ENCODE data around the gene PTPRK.
"Not testable (repeated sequence)": the region's sequence is repeated elsewhere in the genome, so short reads cannot be mapped to it uniquely, and the experiment has no call there.

Gene PTPRK

DNA sequence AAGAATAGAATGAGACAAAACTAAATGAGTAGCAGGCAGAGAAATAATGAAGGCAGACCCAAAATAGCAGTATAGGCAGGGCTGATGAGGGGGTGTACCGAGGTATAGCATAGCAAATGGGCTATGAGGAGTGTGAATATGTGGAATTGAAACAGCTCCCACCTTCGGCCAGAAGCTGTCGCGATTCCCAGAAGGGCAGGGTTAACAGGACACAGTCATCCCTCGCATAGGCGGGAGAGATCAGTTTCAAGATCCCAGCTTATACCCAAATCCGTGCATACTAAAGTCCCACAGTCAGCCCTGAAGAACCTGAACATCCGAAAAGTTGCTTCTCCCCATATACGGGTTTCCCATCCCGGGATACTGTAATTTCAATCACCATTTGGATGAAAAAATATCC lies 82.7 kb downstream of the PTPRK start:
- no peak for DNase-seq

DNA sequence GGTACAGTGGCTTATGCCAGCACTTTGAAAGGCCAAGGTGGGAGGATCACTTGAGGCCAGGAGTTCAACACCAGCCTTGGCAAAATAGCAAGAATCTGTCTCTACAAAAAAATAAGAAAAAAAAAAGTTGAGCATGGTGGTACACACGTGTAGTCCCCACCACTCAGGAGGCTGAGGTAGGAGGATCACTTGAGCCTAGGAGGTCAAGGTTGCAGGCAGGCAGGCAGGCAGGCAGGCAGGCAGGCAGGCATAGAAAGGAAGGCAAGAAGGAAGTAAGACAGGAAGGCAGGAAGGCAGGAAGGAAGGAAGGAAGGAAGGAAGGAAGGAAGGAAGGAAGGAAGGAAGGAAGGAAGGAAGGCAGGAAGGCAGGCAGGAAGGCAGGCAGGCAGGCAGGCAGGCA lies 85.6 kb downstream of the PTPRK start:
- not testable (repeated sequence) for DNase-seq

DNA sequence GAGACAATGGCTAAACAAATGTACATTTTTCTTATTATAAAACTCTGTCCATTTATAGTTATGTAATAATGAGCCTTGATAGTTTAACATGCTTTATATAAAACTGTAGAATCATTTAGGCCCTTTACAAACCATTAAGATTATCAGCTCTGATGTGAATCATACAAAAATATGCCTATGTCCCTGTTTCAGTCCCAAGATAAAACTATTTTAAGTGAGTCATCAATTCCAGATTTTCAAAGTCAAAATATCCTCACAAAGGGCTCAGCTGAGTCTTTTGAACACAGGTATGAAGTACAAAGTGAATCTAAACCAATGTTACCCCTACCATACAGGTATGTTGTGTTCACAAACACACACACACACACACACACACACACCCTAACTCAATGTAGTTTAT lies 88.0 kb downstream of the PTPRK start:
- DNase-seq = no peak

DNA sequence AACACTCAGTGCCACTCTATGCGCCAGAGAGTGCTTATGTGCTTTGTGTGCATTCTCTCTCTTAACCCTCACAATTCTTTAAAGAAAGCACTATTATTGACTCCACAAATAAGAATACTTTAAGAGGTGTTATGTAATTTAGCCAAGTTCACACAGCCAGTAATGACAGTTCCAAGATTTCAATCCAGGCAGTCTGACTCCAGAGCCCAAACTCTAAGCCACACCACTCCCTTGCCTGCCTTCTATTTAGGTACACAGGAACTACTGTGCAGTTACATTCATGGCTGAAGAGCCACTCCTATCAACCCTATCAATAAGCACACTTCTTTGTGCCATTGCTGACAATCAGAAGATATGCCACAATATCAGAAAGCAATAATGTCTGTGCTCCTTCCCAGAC lies 93.3 kb downstream of the PTPRK start:
- no peak for DNase-seq

DNA sequence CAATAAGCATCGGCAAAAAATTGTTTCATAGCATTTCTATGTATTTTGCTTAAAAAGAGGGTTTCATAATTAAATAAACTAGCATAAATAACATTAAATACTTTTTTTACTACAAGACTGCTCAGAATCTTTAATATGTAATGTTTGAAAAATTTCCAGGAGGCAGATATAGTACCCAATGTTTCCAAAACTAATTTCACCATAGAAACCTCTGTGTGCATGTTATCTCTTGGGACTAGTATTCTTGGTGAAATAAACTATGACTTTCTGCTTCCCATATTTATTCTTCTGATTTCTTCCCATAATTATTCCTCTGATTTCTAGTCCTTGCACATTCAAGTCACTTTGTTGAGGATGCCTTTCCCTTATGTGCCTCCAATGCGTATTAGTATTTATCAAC lies 94.5 kb downstream of the PTPRK start:
- DNase-seq = no peak

DNA sequence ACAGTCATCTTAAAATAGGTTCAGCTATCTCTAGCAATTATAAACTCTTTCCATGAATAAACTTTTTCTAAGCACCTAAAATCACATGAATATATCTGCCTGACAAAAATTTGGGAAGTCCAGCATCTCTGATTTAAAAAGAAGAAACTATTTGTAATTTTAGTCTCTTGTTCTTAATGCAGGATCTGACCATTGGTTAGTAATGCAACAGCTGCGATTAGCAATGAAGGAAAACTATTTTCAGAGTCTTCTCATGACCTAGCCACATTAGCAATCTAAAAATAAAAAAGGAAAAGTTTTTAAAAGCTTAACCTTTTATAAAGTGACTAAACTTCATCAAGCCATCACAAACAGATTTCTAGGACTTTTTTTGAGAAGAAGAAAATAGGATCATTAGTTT lies 97.5 kb downstream of the PTPRK start:
- no peak for DNase-seq

DNA sequence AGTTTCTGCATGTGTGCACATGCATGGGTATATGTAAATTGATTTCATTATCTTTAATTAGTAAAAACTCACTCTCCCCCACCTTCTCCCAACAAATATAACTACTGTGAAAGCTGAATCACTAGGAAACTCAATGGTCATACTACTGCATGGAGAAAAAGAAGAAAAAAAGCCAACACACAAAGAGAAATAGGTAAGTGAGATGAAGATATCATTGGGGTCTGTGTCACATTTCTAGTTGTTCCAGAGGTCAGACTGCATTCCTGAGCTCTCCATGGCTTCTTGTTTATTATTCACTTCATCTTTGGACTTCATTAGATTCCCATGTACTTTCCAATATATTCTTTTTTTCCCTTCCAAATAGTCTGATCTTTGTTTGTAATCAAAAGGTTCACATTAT lies 98.2 kb downstream of the PTPRK start:
- DNase-seq = no peak

DNA sequence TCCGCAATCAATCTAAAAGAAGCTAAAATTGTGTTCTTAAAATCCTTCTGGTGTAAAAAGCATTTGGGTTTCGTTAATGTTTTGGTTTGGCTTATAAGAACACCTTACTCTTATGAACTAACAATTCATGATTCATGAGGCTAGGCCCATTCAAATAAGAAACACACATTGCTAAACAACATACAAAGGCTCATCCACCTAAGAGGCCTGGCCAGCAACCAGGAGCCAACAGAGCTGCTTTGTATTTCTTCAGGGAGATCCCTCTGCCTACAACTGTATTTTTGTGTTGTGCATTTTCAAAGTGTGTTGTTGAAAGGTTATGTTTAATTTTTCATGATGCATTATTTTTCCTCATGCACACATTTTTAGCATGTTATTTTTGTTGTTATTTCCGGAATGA lies 98.6 kb downstream of the PTPRK start:
- no peak for DNase-seq

DNA sequence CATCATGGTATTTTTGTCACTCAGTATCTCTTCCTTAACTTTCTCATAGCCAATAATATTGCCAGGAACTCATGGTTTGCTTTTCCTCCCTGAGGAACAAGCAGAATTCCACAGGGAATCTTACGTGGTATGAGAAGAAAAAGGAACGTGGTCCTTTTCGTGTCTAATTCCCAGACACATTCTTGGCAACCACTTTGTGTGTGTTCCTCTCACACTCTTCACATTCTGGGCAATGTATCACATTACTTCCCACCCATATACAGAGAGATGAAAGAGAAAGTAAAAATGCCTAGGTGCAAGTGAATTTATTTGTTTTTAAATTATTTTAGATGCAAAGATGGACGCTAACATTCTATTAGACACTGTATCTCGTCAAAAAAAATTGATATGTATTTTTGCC lies 102.7 kb downstream of the PTPRK start:
- DNase-seq = no peak

DNA sequence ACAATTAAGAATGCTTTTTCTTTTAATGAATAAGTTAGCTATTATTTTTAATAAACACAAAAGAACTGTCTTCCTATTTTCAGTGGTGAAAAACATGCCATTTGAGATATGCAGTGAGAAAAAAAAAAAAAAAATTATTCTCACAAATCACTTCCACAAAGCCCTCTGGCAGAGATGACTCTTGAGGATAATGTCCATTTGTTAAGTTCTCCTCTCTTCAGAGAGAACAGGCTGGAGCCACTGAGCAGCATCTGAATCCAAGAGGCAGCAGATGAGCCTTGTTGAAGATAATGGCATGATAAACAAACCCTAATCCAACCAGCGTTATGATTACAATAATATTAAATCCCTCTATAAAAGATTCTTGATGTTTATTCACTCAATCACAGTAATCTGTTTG lies 105.0 kb downstream of the PTPRK start:
- no peak for DNase-seq

DNA sequence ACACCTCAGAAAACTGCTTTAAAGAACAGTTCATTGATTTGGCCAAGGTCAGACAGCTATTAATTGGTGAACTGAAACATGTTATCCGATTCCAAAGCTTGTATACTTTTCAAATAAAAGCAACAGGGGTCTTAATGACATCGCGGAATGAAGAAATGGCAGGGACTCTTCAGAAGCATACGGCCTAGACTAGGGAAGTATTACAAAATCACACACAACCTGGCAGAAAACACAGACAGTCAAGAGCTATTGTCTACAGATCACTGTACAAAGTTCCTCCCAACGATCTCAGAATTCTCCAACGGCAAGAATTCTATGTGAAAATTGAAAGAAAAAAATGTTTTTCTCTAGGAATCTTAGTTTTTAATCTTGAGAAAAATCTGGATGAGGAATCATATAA lies 105.5 kb downstream of the PTPRK start:
- DNase-seq = no peak

DNA sequence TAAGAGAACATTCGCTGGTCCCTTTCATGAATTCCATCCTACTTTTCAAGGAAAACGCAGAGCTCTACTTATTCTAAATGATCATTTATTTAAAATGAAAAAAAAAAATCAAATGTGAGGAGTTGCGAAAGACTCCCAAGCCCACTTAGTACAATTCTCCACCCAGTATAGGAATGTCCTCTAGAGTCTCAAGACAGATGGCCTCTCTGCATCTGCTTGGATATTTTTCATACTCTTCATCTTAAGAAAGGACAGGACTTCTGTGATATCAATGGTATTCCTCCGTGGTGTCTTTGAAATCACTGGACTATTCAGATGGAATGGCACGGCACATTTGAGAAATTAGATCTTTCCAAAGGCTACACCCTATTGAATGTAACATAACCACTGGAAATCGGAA lies 107.1 kb downstream of the PTPRK start:
- no peak for DNase-seq

DNA sequence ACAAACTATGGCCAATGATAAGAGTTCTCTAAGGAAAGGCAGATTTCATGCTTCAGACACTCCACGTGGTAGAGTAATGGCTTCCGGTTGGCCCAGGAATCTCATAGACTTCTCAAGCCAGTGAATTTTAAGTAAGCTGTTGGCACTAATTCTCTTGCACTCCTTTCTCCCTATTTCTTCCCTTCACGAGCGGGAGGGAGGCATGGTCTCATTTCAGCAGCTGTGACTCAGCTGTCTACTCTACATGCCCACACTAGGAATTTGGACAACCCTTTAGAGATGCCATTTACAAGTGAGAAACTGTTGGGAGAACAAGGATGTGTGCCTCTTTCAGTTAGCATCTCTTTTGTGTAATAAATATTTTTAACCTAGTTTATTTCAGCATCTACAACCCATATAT lies 107.7 kb downstream of the PTPRK start:
- DNase-seq = no peak

DNA sequence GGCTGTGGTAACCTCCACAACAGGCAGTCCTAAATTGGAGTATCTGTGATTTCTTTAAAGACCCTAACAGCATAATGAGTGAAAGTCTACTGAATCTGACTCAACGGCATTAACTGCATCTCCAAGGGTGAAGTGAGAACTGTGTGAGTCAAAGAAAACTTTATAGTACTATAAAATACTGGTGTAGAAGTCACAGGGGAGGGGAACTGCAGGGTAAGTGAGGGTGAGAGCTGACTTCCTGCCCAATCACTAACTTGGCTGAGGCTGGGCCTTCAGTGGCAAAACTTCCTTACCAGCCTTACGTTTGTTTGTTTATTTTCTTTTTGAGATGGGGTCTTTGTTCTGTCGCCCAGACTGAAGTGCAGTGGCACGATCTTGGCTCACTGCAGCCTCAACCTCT lies 109.8 kb downstream of the PTPRK start:
- no peak for DNase-seq

DNA sequence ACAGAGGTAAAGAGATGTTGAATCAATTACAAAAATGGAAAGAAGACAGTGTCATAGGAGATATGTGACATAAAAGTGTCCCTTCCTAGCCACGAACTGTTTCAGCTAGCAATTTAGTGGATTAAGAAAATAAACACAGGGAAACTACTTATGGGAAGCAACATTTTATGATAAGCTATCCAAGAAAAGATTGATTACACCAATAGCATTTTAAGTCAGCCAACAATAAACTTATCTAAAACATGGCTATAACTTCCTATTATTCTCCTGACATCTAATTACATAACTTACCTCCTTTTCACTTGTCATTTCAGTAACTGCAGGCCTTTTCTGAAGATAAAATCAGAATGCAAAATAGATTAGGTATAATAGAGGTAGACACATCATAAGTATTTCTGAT lies 111.4 kb downstream of the PTPRK start:
- no peak for DNase-seq

DNA sequence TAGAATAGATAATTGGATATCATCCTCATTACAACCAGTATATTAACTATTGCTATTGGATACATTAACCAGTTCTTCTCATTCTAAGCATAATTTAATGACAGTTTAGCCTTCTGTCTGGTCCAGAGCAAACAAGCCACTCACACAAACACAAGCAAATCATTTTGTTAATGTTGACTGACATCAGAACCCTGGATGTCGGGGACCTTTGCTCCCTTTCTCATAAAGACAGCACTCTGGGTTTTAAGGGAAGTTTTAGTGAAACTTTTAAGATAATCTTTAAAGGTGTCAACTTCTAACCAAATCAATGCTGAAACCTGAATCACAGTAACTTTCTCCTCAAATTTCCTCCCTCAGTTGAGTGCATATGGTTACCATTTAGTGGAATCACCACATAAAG lies 113.9 kb downstream of the PTPRK start:
- DNase-seq = no peak

DNA sequence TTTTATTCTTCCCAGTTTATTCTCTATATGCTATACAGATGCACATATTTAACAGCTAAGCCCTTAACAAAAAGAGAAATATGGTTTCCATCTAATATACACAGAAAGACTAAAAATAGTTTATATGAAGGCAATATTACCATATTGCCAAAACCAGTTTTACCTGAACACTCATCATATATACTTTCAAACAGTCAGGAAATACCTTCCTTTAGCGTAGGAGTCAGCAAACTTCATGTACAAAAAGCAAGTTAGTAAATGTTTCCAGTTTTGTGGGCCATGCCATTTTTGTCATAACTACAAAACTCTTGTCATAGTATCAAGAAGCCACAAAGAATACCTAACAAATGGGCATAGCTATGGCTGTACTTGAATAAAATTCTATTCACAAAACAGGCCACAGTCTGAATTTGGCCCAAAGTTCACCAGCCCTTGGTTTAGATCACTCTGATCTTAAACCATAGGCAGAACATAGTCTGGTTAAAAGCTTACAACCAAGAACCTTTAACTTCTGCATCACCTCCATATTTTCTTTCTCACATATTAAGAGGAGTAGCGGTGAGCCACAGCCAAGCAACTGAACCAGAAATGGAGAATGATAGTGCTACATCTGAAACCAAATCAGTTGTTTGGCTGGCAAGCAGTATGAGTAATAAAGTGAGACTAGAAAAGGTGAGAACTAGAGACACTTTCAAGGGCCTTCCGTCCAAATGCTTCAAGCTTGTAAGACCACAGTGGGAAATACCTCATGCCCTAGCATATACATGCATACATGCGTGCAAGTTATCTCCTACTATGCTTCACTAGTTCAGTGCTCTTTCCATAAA lies 116.6 kb downstream of the PTPRK start:
- DNase-seq = no peak

DNA sequence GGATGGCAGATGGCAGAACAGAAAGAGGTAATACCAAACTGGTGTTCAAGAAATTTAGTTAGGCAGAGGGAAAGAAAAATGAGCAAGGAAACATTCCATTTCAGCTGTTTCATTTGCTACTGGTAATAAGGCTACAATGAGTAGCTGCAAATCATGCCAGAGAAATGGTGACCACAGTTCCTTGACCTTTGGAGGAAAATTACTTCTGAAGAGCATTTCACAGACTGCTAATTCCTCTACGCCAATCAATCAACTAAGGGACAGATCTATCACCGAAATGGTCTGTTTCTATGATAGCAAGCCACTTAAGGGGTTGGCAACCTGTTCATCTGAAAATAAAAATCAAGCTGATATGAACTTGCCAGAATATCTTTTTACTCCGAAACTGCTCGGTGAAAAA lies 119.5 kb downstream of the PTPRK start:
- DNase-seq = no peak

DNA sequence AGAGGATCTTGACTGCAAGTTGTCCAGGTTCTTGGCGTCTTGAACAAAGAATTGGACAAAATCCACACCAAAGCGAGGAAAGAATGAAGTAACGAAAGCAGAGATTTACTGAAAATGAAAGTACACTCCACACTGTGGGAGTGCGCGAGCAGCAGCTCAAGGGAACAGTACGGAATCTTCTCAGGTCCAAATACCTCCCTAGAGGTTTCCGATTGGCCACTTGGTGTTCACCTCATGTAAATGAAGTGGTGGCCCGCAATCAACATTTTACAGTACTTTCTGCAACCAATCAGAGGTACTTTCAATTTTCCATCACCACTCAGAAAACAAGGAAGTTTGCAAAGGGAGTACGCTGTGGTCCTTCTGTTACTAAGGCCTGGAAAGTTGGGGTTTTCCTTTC lies 122.4 kb downstream of the PTPRK start:
- DNase-seq = no peak

DNA sequence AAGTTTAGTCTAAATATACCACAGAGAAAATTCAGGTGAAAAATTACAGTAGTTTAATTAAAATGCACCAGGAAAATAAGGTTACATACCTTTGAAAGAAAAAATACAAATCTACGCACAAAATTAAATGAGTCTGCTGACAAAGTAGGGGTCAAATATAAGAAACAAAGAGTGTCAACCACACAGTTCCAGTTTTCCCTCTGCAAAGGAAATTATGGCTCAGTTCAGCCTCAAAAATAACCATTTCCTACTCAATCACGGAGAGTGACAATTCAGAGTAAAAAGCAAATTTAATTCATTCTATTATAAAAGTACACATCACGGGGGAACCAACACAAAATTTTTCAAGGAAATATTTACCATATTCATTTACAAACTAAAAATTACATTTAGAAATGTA lies 124.8 kb downstream of the PTPRK start:
- no peak for DNase-seq

DNA sequence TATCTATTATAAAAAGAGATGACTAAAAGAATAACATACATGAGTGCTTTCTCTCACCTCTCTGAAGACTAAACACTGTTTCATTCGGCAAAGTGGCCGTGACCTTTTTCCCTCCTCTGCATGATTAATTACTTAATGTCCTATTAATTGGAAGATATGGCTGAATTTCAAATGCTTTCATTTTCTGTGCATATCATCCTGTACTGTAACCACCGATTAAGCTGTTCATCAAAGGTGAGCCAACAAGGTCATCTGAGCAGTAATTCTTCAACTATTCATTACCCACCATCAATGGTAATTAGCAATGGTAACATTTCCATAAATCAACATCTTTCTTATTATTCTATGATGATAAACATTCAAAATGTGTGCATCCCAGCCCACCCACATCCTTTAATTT lies 125.2 kb downstream of the PTPRK start:
- no peak for DNase-seq

DNA sequence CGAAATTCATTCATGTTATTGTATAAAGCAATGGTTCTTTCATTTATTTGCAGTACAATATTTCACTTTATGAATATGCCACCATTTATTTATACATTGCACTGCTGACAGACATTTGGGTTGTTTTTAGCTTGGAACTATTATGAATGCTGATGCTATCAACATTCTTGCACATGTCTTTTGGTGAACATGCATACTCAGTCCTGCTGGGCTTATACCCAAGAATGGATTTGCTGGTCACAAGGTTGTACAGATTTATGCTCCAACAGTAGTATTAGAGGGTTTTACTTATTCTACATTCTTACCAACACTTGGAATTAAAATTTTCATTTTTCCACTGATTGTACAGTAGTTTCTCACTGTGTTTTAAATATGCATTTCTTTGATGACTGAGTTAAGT lies 126.2 kb downstream of the PTPRK start:
- no peak for DNase-seq

DNA sequence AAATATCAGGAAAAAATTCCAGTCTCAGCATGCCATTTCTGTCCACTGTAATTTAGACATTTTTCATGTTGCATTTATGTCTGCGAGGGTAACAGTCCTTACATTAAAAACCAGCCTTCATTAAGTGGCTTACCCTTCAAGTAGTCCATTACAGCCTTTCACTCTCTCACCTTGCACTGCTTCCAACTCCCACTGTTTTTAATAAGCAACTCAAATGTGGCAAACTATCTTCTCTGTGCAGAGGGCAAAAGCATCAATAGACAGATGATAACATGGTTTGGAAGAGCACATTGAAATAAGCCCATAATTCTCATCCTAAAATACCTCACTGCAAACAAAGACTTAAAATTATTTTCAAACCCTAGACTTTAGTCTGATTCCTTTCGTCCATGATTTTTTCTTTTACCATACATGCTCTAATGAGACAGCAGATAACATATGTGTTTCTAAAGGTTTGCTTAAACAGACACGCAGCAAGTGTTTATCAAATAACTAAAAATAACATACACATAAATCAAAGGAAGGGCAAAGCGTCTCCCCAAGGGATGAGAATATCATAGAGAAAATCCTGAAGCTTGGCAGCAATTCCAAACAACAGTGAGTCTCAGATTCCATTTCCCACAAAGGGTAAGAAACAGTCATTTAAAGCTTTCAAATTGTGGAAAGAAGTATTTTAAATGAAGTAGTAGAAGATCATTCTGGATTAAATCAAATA lies 130.4 kb downstream of the PTPRK start:
- DNase-seq = no peak

DNA sequence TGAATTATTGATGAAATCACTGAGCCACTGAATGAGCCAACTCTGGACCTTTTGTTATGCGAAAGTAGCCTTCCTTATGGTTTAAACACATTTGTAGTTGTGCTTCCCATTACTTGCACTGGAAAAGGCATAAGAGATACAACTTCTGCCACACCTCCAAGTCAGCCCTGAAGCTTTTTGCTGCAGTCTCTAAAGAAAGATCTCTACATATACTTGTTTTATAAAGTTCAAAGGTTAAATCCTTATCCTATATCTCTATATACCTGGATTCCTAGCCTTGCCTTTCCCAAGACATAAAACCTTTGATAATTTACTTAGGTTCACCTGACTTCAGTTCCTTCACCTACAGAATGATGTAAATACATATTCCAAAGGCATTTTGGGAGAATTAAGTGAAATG lies 132.0 kb downstream of the PTPRK start:
- DNase-seq = no peak

DNA sequence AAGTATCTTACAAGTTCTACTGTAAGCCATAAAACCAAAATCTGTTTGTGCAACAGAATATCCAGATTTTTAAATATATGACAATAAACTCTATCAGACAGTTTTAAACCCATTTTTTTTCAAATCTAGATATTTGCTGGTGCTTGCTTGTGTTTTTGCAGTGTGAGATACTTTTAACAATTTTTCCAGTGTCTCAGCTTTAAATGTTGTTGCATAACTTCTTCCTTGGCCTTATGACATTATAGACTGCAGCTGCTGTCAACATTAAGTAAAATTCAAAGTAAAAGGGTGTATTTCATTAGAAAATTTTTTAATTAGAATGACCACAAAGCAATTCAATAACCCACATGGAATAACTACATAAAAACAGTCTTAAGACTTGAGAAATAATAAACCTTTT lies 139.5 kb downstream of the PTPRK start:
- no peak for DNase-seq
